PC-9 (cell line): ENCODE data around the gene CDKN2D. TPM values are rescaled to one million over a fixed set of nuclear protein-coding genes. Genes with fewer than 3 reads are reported as not detected.

Source experiments
- BruUV-seq: library from RNA; stranded (reverse); fragments of 400-500 nt; replicated peaks from 2 replicates; lab custom pipeline; 2021; lab: Mats Ljungman, UMichigan
- CTCF ChIA-PET: fragments of 300-600 bp; sonication (Branson Sonifier 250); formaldehyde crosslinking; loops from one replicate; lab custom pipeline; 2022; ENCODE audit warnings: antibody characterized with exemption; lab: Charles Lee
- POLR2A ChIA-PET: fragments of 300-600 bp; sonication (Branson Sonifier 250); formaldehyde crosslinking; loops from one replicate; lab custom pipeline; 2022; ENCODE audit warnings: antibody characterized with exemption; ENCODE audit not compliant: unreplicated experiment; lab: Charles Lee
- DNase-seq, 2 experiments: peaks; one replicate each; pipeline versions ENCODE4 v3.0.0 to v3.0.0-alpha.2; 2015 to 2022; ENCODE audit warnings: mixed read lengths in 1 of 2
- H2AFZ ChIP-seq: fragments of 200-600 bp; sonication (generic); 2 replicates; pipeline ENCODE4 v1.8.1; 2017; ENCODE audit warnings: antibody characterized with exemption
- H3F3A ChIP-seq: fragments of 200-600 bp; sonication (generic); 2 replicates; pipeline ENCODE4 v1.8.1; 2017; ENCODE audit warnings: antibody characterized with exemption, mild to moderate bottlenecking, low read depth; ENCODE audit not compliant: insufficient read depth
- H3K27ac ChIP-seq: fragments of 200-600 bp; sonication (generic); 2 replicates; pipeline ENCODE4 v1.6.1; 2016; ENCODE audit warnings: mixed run types
- H3K27me3 ChIP-seq: fragments of 200-600 bp; sonication (generic); 2 replicates; pipeline ENCODE4 v1.6.1; 2016; ENCODE audit warnings: low read depth, mixed run types; ENCODE audit not compliant: insufficient read depth
- H3K36me3 ChIP-seq: fragments of 200-600 bp; sonication (generic); 2 replicates; pipeline ENCODE4 v1.6.1; 2016; ENCODE audit warnings: low read depth, mixed run types
- H3K4me1 ChIP-seq: fragments of 200-600 bp; sonication (generic); replicated peaks from 2 replicates; pipeline ENCODE4 v1.6.1; 2016; ENCODE audit warnings: mixed run types; ENCODE audit not compliant: insufficient read depth
- H3K4me2 ChIP-seq: fragments of 200-600 bp; sonication (generic); 2 replicates; pipeline ENCODE4 v1.6.1; 2017; ENCODE audit warnings: mixed run types
- H3K4me3 ChIP-seq: fragments of 200-600 bp; sonication (generic); 2 replicates; pipeline ENCODE4 v1.6.1; 2016; ENCODE audit warnings: mixed run types
- H3K79me2 ChIP-seq: fragments of 200-600 bp; sonication (generic); 2 replicates; pipeline ENCODE4 v1.6.1; 2017; ENCODE audit warnings: low read depth, mixed run types
- H3K9me2 ChIP-seq: fragments of 200-600 bp; sonication (generic); 2 replicates; pipeline ENCODE4 v1.8.1; 2017; ENCODE audit warnings: mild to moderate bottlenecking; ENCODE audit not compliant: insufficient read depth
- H3K9me3 ChIP-seq: fragments of 200-600 bp; sonication (generic); 2 replicates; pipeline ENCODE4 v1.8.1; 2016; ENCODE audit warnings: low read depth; ENCODE audit not compliant: insufficient read depth
- H4K20me1 ChIP-seq: fragments of 200-600 bp; sonication (generic); 2 replicates; pipeline ENCODE4 v1.8.1; 2017; ENCODE audit not compliant: insufficient read depth
- EZH2 ChIP-seq: fragments of 200-600 bp; sonication (generic); IDR thresholded peaks from 2 replicates; pipeline ENCODE4 v1.8.0; 2017; ENCODE audit warnings: antibody characterized with exemption, low read depth
- intact Hi-C: fragments of 100-400 bp; cut with micrococcal nuclease; formaldehyde crosslinking; loops from one replicate; pipeline ENCODE4 v1.10.0; 2022; ENCODE audit not compliant: unreplicated experiment
- total RNA-seq: library from RNA; stranded (reverse); gene quantifications from 2 replicates; pipeline ENCODE4 v1.2.3, GENCODE V29; 2021
- TF ChIP-seq, protein P1 (sequence below): fragments of 200-600 bp; sonication (generic); conservative IDR thresholded peaks from 2 replicates; pipeline ENCODE4 v1.6.1; 2017; ENCODE audit warnings: mixed run types, antibody characterized with exemption, mild to moderate bottlenecking, moderate library complexity

CDKN2D gene
- total RNA-seq, 1 experiment from 2014 or later = 8.3 TPM

DNA sequence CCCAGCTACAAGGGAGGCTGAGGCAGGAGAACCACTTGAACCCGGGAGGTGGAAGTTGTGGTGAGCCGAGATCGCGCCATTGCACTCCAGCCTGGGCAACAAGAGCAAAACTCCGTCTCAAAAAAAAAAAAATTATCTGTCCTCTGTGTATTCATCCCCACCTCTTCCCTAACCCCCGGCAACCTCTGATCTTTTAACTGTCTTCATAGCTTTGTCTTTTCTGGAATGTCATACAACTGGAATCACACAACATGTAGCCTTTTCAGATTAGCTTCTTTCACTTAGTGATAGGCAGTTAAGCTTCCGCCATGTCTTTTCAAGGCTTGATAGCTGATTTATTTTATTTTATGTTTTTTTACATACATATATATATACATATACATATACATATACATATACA lies 43.1 kb downstream of the CDKN2D start:
- H3K4me3 ChIP-seq = no peak overlapping the region
- H3K9me2 ChIP-seq = no peaks in the 10 kb centered on the region
- no TSS peak for BruUV-seq
- H3K27ac ChIP-seq = no peak overlapping the region
- no peak overlapping the region for H2AFZ ChIP-seq
- POLR2A ChIA-PET = no interaction called here
- CTCF ChIA-PET = no interaction called here
- no peak for DNase-seq
- peaks cover 9% of the 10 kb centered on the region for H3K4me1 ChIP-seq
- H3K4me2 ChIP-seq = no peak overlapping the region
- H3K27me3 ChIP-seq = no peaks in the 10 kb centered on the region
- intact Hi-C loops = no loop called here
- H3K9me3 ChIP-seq = no peaks in the 10 kb centered on the region
- no peaks in the 10 kb centered on the region for H3K36me3 ChIP-seq
- no peaks in the 10 kb centered on the region for H4K20me1 ChIP-seq
- peaks cover 5% of the 10 kb centered on the region for H3F3A ChIP-seq
- TF ChIP-seq, protein P1, sequence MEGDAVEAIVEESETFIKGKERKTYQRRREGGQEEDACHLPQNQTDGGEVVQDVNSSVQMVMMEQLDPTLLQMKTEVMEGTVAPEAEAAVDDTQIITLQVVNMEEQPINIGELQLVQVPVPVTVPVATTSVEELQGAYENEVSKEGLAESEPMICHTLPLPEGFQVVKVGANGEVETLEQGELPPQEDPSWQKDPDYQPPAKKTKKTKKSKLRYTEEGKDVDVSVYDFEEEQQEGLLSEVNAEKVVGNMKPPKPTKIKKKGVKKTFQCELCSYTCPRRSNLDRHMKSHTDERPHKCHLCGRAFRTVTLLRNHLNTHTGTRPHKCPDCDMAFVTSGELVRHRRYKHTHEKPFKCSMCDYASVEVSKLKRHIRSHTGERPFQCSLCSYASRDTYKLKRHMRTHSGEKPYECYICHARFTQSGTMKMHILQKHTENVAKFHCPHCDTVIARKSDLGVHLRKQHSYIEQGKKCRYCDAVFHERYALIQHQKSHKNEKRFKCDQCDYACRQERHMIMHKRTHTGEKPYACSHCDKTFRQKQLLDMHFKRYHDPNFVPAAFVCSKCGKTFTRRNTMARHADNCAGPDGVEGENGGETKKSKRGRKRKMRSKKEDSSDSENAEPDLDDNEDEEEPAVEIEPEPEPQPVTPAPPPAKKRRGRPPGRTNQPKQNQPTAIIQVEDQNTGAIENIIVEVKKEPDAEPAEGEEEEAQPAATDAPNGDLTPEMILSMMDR = no peak
- no peak for TF ChIP-seq EZH2
- no peaks in the 10 kb centered on the region for H3K79me2 ChIP-seq

DNA sequence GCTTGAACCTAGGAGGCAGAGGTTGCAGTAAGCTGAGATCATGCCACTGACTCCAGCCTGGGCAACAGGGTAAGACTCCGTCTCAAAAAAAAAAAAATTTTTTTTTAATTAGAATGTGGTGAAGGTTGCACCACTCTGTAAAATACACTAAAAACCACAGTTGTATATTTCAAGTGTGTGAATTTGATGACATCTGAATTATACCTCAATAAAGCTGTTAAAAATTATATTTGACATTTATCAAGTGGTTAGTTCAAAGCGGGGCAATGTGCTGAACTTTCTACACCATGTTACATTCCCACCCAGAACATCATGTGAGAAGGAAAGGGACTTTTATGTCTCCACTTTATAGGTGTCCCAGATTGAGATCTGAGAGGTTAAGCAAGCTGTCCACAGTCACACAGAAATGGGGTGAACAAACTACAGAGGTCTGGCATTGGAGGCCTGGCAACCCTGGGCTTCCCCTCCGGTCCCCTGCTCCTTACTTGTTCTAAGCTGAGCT lies 45.6 kb downstream of the CDKN2D start:
- DNase-seq = no peak
- Histone ChIP-seq H3K27me3 (peaks cover 4% of the 10 kb centered on the region; the same call in 1 of the 2 replicates), H3F3A (peaks cover 23% of the 10 kb centered on the region), H3K9me3 (no peaks in the 10 kb centered on the region), H3K4me1 (peaks cover 14% of the 10 kb centered on the region), H3K4me3 (no peak overlapping the region), H3K9me2 (no peaks in the 10 kb centered on the region), H3K4me2 (no peak overlapping the region), H2AFZ (no peak overlapping the region), H4K20me1 (0 out of 2 replicates have a peak, but pooled peaks cover 4% of the 10 kb centered on the region), H3K79me2 (no peaks in the 10 kb centered on the region), H3K27ac (no peak overlapping the region), H3K36me3 (no peaks in the 10 kb centered on the region)
- TF ChIP-seq EZH2 = no peak
- TF ChIP-seq, protein P1 = no peak
- ChIA-PET CTCF (interaction anchor here (0.7 kb wide), 1 partner anchor 17 kb away, joined by 6 read pairs; no protein-coding TSS in a partner anchor), POLR2A (interaction anchor here (0.6 kb wide), 1 partner anchor 20 kb away, joined by 9 read pairs; the partner anchor contains the start of gene ATG4D)
- no TSS peak for BruUV-seq
- intact Hi-C loops = no loop called here

- ChIA-PET POLR2A (no interaction called here), CTCF (interaction anchor here (0.6 kb wide), 1 partner anchor 12 kb away, joined by 3 read pairs; no protein-coding TSS in a partner anchor)
- H3K27ac ChIP-seq = no peak overlapping the region
- H4K20me1 ChIP-seq = 0 out of 2 replicates have a peak, but pooled peaks cover 4% of the 10 kb centered on the region
- H3K79me2 ChIP-seq = no peaks in the 10 kb centered on the region
- H3K9me2 ChIP-seq = no peaks in the 10 kb centered on the region
- peaks cover 22% of the 10 kb centered on the region for H3K4me1 ChIP-seq
- no peak overlapping the region for H3K4me2 ChIP-seq
- no peaks in the 10 kb centered on the region for H3K36me3 ChIP-seq
- TF ChIP-seq EZH2 = no peak
- TF ChIP-seq, protein P1 = no peak
- no TSS peak for BruUV-seq
- peaks cover 30% of the 10 kb centered on the region for H3F3A ChIP-seq
- DNase-seq = no peak
- no peak overlapping the region for H2AFZ ChIP-seq
- no peaks in the 10 kb centered on the region for H3K9me3 ChIP-seq
- no peak overlapping the region for H3K4me3 ChIP-seq
- peaks cover 4% of the 10 kb centered on the region; the same call in 1 of the 2 replicates for H3K27me3 ChIP-seq
- intact Hi-C loops = no loop called here
These were observed 47.2 kb downstream of the CDKN2D start for GRCh38 chr19:10521461-10522171.
